Measurements from ENCODE around the gene ANKRD40. TPM values are rescaled to one million over a fixed set of nuclear protein-coding genes. Genes with fewer than 3 reads are reported as not detected.

ANKRD40 gene
- polyA plus RNA-seq (2013, experiment 1 of 4): 57.5 TPM
- polyA plus RNA-seq (2013, experiment 2 of 4): 59.3 TPM
- polyA plus RNA-seq (2013, experiment 3 of 4): 41.8 TPM
- polyA plus RNA-seq (2013, experiment 4 of 4): 46.9 TPM

GRCh38 chr17:50707289-50708049 is at the start of gene ANKRD40:
TSS of gene ANKRD40 (minus strand) at chr17:50707914. CDS start at chr17:50707654, 260 bp downstream.
- H3K4me3 ChIP-seq (ENCODE audit: insufficient read depth, low read depth, low read length): peak within 1 kb of the TSS; percentile 51
- no peaks in the 10 kb centered on the region for H3K27me3 ChIP-seq (ENCODE audit: control insufficient read depth, insufficient read depth, low read length, poor library complexity, severe bottlenecking)
- 0% methylated on average over 74 of the region's 74 CpGs for WGBS, 2 experiments
- no peaks in the 10 kb centered on the region for H3K9me3 ChIP-seq (ENCODE audit: control insufficient read depth, low read length)
- H3K36me3 ChIP-seq (ENCODE audit: control insufficient read depth, insufficient read depth, low read length): peaks cover 6% of the 10 kb centered on the region
- peaks cover 12% of the 10 kb centered on the region for H3K4me1 ChIP-seq (ENCODE audit: control insufficient read depth, insufficient read depth, low read length)
- peak within 1 kb of the TSS; percentile 85 for H3K27ac ChIP-seq (ENCODE audit: insufficient read depth, low read depth, low read length, poor library complexity, severe bottlenecking)

- no peak overlapping the region for H3K27ac ChIP-seq (ENCODE audit: insufficient read depth, low read depth, low read length, poor library complexity, severe bottlenecking)
- 68 to 72% methylated on average over 2 of the region's 2 CpGs for WGBS, 2 experiments
- no peak overlapping the region for H3K4me3 ChIP-seq (ENCODE audit: insufficient read depth, low read depth, low read length)
- H3K9me3 ChIP-seq (ENCODE audit: control insufficient read depth, low read length): no peaks in the 10 kb centered on the region
- no peaks in the 10 kb centered on the region for H3K27me3 ChIP-seq (ENCODE audit: control insufficient read depth, insufficient read depth, low read length, poor library complexity, severe bottlenecking)
- H3K4me1 ChIP-seq (ENCODE audit: control insufficient read depth, insufficient read depth, low read length): no peaks in the 10 kb centered on the region
- peaks cover 23% of the 10 kb centered on the region for H3K36me3 ChIP-seq (ENCODE audit: control insufficient read depth, insufficient read depth, low read length)
These were observed 46.8 kb upstream of the ANKRD40 start for GRCh38 chr17:50754521-50754920.

- Histone ChIP-seq H3K36me3 (ENCODE audit: control insufficient read depth, insufficient read depth, low read length) (peaks cover 67% of the 10 kb centered on the region), H3K27me3 (ENCODE audit: control insufficient read depth, insufficient read depth, low read length, poor library complexity, severe bottlenecking) (no peaks in the 10 kb centered on the region)
- WGBS, 2 experiments: 96 to 97% methylated on average over 5 to 6 of the region's 6 CpGs
These were observed 41.5 kb upstream of the ANKRD40 start for GRCh38 chr17:50749245-50749644.

GRCh38 chr17:50745631-50746030 is 37.9 kb upstream of the ANKRD40 start:
- Histone ChIP-seq H3K27ac (ENCODE audit: insufficient read depth, low read depth, low read length, poor library complexity, severe bottlenecking) (no peak overlapping the region), H3K4me3 (ENCODE audit: insufficient read depth, low read depth, low read length) (no peak overlapping the region), H3K4me1 (ENCODE audit: control insufficient read depth, insufficient read depth, low read length) (no peaks in the 10 kb centered on the region), H3K9me3 (ENCODE audit: control insufficient read depth, low read length) (no peaks in the 10 kb centered on the region), H3K27me3 (ENCODE audit: control insufficient read depth, insufficient read depth, low read length, poor library complexity, severe bottlenecking) (no peaks in the 10 kb centered on the region), H3K36me3 (ENCODE audit: control insufficient read depth, insufficient read depth, low read length) (peaks cover 83% of the 10 kb centered on the region)
- WGBS, 2 experiments: 95 to 96% methylated on average over 12 of the region's 12 CpGs

More at GRCh38 chr17:50749245-50749644, 41.5 kb upstream of the ANKRD40 start:
- no peak overlapping the region for H3K4me3 ChIP-seq (ENCODE audit: insufficient read depth, low read depth, low read length)
- no peak overlapping the region for H3K27ac ChIP-seq (ENCODE audit: insufficient read depth, low read depth, low read length, poor library complexity, severe bottlenecking)
- H3K4me1 ChIP-seq (ENCODE audit: control insufficient read depth, insufficient read depth, low read length): no peaks in the 10 kb centered on the region
- no peaks in the 10 kb centered on the region for H3K9me3 ChIP-seq (ENCODE audit: control insufficient read depth, low read length)

GRCh38 chr17:50739098-50739497 is 31.4 kb upstream of the ANKRD40 start:
- Histone ChIP-seq H3K36me3 (ENCODE audit: control insufficient read depth, insufficient read depth, low read length) (peaks cover 46% of the 10 kb centered on the region), H3K9me3 (ENCODE audit: control insufficient read depth, low read length) (no peaks in the 10 kb centered on the region), H3K4me3 (ENCODE audit: insufficient read depth, low read depth, low read length) (no peak overlapping the region), H3K4me1 (ENCODE audit: control insufficient read depth, insufficient read depth, low read length) (peaks cover 7% of the 10 kb centered on the region), H3K27ac (ENCODE audit: insufficient read depth, low read depth, low read length, poor library complexity, severe bottlenecking) (no peak overlapping the region), H3K27me3 (ENCODE audit: control insufficient read depth, insufficient read depth, low read length, poor library complexity, severe bottlenecking) (no peaks in the 10 kb centered on the region)
- 78 to 89% methylated on average over 2 of the region's 2 CpGs for WGBS, 2 experiments

GRCh38 chr17:50737118-50737698 is 29.5 kb upstream of the ANKRD40 start:
- Histone ChIP-seq H3K36me3 (ENCODE audit: control insufficient read depth, insufficient read depth, low read length) (peaks cover 28% of the 10 kb centered on the region), H3K27me3 (ENCODE audit: control insufficient read depth, insufficient read depth, low read length, poor library complexity, severe bottlenecking) (no peaks in the 10 kb centered on the region)
- 94 to 96% methylated on average over 2 of the region's 2 CpGs for WGBS, 2 experiments

GRCh38 chr17:50735287-50735686 is 27.6 kb upstream of the ANKRD40 start:
- Histone ChIP-seq H3K27ac (ENCODE audit: insufficient read depth, low read depth, low read length, poor library complexity, severe bottlenecking) (no peak overlapping the region), H3K27me3 (ENCODE audit: control insufficient read depth, insufficient read depth, low read length, poor library complexity, severe bottlenecking) (no peaks in the 10 kb centered on the region), H3K36me3 (ENCODE audit: control insufficient read depth, insufficient read depth, low read length) (peaks cover 12% of the 10 kb centered on the region), H3K4me3 (ENCODE audit: insufficient read depth, low read depth, low read length) (no peak overlapping the region), H3K4me1 (ENCODE audit: control insufficient read depth, insufficient read depth, low read length) (peaks cover 7% of the 10 kb centered on the region), H3K9me3 (ENCODE audit: control insufficient read depth, low read length) (no peaks in the 10 kb centered on the region)
- WGBS, 2 experiments: 84 to 92% methylated on average over 3 of the region's 3 CpGs

More at GRCh38 chr17:50737118-50737698, 29.5 kb upstream of the ANKRD40 start:
- H3K27ac ChIP-seq (ENCODE audit: insufficient read depth, low read depth, low read length, poor library complexity, severe bottlenecking): no peak overlapping the region
- H3K4me1 ChIP-seq (ENCODE audit: control insufficient read depth, insufficient read depth, low read length): peaks cover 7% of the 10 kb centered on the region
- H3K4me3 ChIP-seq (ENCODE audit: insufficient read depth, low read depth, low read length): no peak overlapping the region
- no peaks in the 10 kb centered on the region for H3K9me3 ChIP-seq (ENCODE audit: control insufficient read depth, low read length)

GRCh38 chr17:50731575-50732460 is 24.1 kb upstream of the ANKRD40 start:
- Histone ChIP-seq H3K36me3 (ENCODE audit: control insufficient read depth, insufficient read depth, low read length) (no peaks in the 10 kb centered on the region), H3K9me3 (ENCODE audit: control insufficient read depth, low read length) (no peaks in the 10 kb centered on the region), H3K27me3 (ENCODE audit: control insufficient read depth, insufficient read depth, low read length, poor library complexity, severe bottlenecking) (no peaks in the 10 kb centered on the region), H3K4me3 (ENCODE audit: insufficient read depth, low read depth, low read length) (no peak overlapping the region), H3K27ac (ENCODE audit: insufficient read depth, low read depth, low read length, poor library complexity, severe bottlenecking) (no peak overlapping the region), H3K4me1 (ENCODE audit: control insufficient read depth, insufficient read depth, low read length) (peaks cover 4% of the 10 kb centered on the region)
- 93 to 95% methylated on average over 7 of the region's 7 CpGs for WGBS, 2 experiments

- Histone ChIP-seq H3K27me3 (ENCODE audit: control insufficient read depth, insufficient read depth, low read length, poor library complexity, severe bottlenecking) (no peaks in the 10 kb centered on the region), H3K36me3 (ENCODE audit: control insufficient read depth, insufficient read depth, low read length) (no peaks in the 10 kb centered on the region), H3K9me3 (ENCODE audit: control insufficient read depth, low read length) (no peaks in the 10 kb centered on the region), H3K4me3 (ENCODE audit: insufficient read depth, low read depth, low read length) (no peak overlapping the region), H3K27ac (ENCODE audit: insufficient read depth, low read depth, low read length, poor library complexity, severe bottlenecking) (no peak overlapping the region), H3K4me1 (ENCODE audit: control insufficient read depth, insufficient read depth, low read length) (no peaks in the 10 kb centered on the region)
- WGBS, 2 experiments: 94 to 97% methylated on average over 4 to 5 of the region's 5 CpGs
These were observed 21.4 kb upstream of the ANKRD40 start for GRCh38 chr17:50728881-50729765.

All from ectodermal cell (in vitro differentiated cells).